ENCODE data around the gene HSFX3. TPM values are rescaled to one million over a fixed set of nuclear protein-coding genes. Genes with fewer than 3 reads are reported as not detected.

Gene HSFX3
- total RNA-seq, 1 donor from 2014 or later: not detected

GRCh38 chrX:149499766-149500165, 50.0 kb downstream of the HSFX3 start:
- H3K4me1 ChIP-seq: no peaks in the 10 kb centered on the region
- no peak for ATAC-seq
- H3K27me3 ChIP-seq (ENCODE audit: low read depth): no peaks in the 10 kb centered on the region
- H3K36me3 ChIP-seq: peaks cover 74% of the 10 kb centered on the region
- H3K27ac ChIP-seq: no peak overlapping the region
- no peak overlapping the region for H3K4me3 ChIP-seq
- TF ChIP-seq CTCF (IDR thresholded peaks at IDR 0.05): no peak
- intact Hi-C loops (cut with DNase I): no loop called here
- DNase-seq: no peak
- no peaks in the 10 kb centered on the region for H3K9me3 ChIP-seq

- no peak for TF ChIP-seq CTCF (IDR thresholded peaks at IDR 0.05)
- ATAC-seq (no peak), DNase-seq (no peak)
- no peaks in the 10 kb centered on the region for H3K27me3 ChIP-seq (ENCODE audit: low read depth)
- no peaks in the 10 kb centered on the region for H3K9me3 ChIP-seq
- intact Hi-C loops (cut with DNase I): no loop called here
- H3K4me1 ChIP-seq: no peaks in the 10 kb centered on the region
- peaks cover 84% of the 10 kb centered on the region for H3K36me3 ChIP-seq
- no peak overlapping the region for H3K4me3 ChIP-seq
- no peak overlapping the region for H3K27ac ChIP-seq
Observed at GRCh38 chrX:149498767-149499166, 51.0 kb downstream of the HSFX3 start.

Other genes with a start within 250 kb of the HSFX3 start
- gene IDS, start 44.6 kb downstream of the HSFX3 start, total RNA-seq: 88.6 TPM
- gene EOLA1, start 8.9 kb downstream of the HSFX3 start, total RNA-seq: 19.8 TPM
- not detected for gene MAGEA9B, start 37.5 kb upstream of the HSFX3 start, total RNA-seq
- not detected for gene HSFX2, start 45.4 kb upstream of the HSFX3 start, total RNA-seq
- 19.9 TPM for gene TMEM185A, start 81.9 kb upstream of the HSFX3 start, total RNA-seq
- not detected for gene MAGEA11, start 162.1 kb upstream of the HSFX3 start, total RNA-seq
- gene HSFX1, start 224.1 kb upstream of the HSFX3 start, total RNA-seq: 2.2 TPM
- gene MAGEA9, start 232.0 kb upstream of the HSFX3 start, total RNA-seq: not detected

Measured in lower lobe of right lung (tissue), 2 donors.